Lower lobe of right lung (tissue), 2 donors: ENCODE data around the gene NLRP6. TPM values are rescaled to one million over a fixed set of nuclear protein-coding genes. Genes with fewer than 3 reads are reported as not detected.
"Not testable (repeated sequence)": the region's sequence is repeated elsewhere in the genome, so short reads cannot be mapped to it uniquely, and the experiment has no call there.

ENCODE experiments used
- ATAC-seq, 2 donors: fragments of 200-7000 bp; cut with Tn5 transposase; one replicate each; pipeline ENCODE4 v1.9.1; 2020 to 2022; ENCODE audit warnings: mild to moderate bottlenecking in 2 of 2, moderate library complexity in 2 of 2
- DNase-seq: peaks from one replicate; pipeline ENCODE4 v3.0.0-alpha.2; 2020
- H3K27ac ChIP-seq: fragments of 200-600 bp; one replicate; pipeline ENCODE4 v1.8.0; 2022
- H3K27me3 ChIP-seq: fragments of 200-600 bp; one replicate; pipeline ENCODE4 v1.8.0; 2022; ENCODE audit warnings: low read depth
- H3K36me3 ChIP-seq: fragments of 200-600 bp; one replicate; pipeline ENCODE4 v1.8.0; 2022; ENCODE audit warnings: mild to moderate bottlenecking
- H3K4me1 ChIP-seq: fragments of 200-600 bp; one replicate; pipeline ENCODE4 v1.8.0; 2022
- H3K4me3 ChIP-seq: fragments of 200-600 bp; one replicate; pipeline ENCODE4 v1.8.0; 2022; ENCODE audit warnings: mild to moderate bottlenecking
- H3K9me3 ChIP-seq: fragments of 200-600 bp; one replicate; pipeline ENCODE4 v1.8.0; 2022
- CTCF ChIP-seq: fragments of 200-600 bp; IDR thresholded peaks from one replicate; pipeline ENCODE4 v1.8.0; 2022; ENCODE audit warnings: antibody characterized with exemption, mild to moderate bottlenecking
- intact Hi-C: fragments of 100-400 bp; cut with DNase I; formaldehyde crosslinking; loops from one replicate; pipeline ENCODE4 v1.11.0; 2022
- total RNA-seq: library from RNA; stranded (reverse); fragmentation: NEBNext Ultra II Directional; extraction: Animal tissue kit (Norgen Biotek cat#: 25700); gene quantifications from one replicate; pipeline ENCODE4 v1.2.1, GENCODE V29; 2021
- donor health status: DM: no; HTN: yes; CAD: no; lungs with severe emphysema.

NLRP6 gene
- total RNA-seq, 1 donor from 2014 or later = 1.3 TPM

DNA sequence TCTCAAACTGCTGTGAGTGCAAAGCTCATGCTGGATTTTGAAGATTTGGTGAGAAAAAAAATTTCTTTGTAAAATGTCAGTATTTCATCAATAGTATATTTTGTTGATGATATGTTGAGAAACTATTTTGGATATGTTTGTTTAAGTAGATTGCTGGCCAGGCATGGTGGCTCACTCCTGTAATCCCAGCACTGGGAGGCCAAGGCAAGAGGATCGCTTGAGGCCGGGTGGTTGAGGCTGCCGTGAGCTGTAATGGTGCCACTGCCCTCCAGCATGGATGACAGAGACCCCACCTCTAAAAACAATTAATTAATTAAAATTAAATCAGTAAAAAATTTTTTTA lies 49.3 kb downstream of the NLRP6 start:
- intact Hi-C loops = no loop called here
- Histone ChIP-seq H3K4me1 (peaks cover 41% of the 10 kb centered on the region), H3K36me3 (no peaks in the 10 kb centered on the region), H3K27me3 (no peaks in the 10 kb centered on the region), H3K4me3 (peak overlapping the region; percentile 28), H3K27ac (peak overlapping the region; percentile 95), H3K9me3 (no peaks in the 10 kb centered on the region)
- ATAC-seq = no peak
- DNase-seq = no peak
- TF ChIP-seq CTCF = no peak

DNA sequence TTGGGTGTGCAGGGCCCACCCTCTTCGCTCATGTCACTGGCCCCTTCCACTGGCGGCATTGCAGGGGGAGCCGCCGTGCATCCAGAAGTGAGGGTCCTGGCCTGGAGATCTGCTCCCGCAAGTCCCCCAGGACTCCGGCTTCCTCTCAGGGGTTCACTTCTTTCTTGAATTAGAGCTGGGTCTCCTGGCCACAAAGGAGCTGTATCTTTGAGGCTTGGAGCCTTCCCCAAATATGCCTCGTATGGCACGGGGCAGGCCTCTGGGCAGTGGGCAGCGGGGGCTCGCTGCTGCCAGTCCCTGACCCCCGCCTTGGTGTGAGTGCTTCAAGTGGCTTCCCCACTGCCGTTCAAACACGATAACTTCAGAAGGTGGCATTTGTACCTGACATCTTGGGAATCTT lies 49.8 kb downstream of the NLRP6 start:
- Histone ChIP-seq H3K36me3 (no peaks in the 10 kb centered on the region), H3K4me3 (no peak overlapping the region), H3K9me3 (no peaks in the 10 kb centered on the region), H3K27me3 (no peaks in the 10 kb centered on the region), H3K27ac (peak overlapping the region; percentile 95), H3K4me1 (peaks cover 41% of the 10 kb centered on the region)
- intact Hi-C loops = no loop called here
- no peak for TF ChIP-seq CTCF
- DNase-seq = no peak
- no peak for ATAC-seq

- H3K4me1 ChIP-seq = peaks cover 41% of the 10 kb centered on the region
- H3K4me3 ChIP-seq, H3K36me3 ChIP-seq, H3K27ac ChIP-seq, ATAC-seq, intact Hi-C loops, H3K27me3 ChIP-seq, H3K9me3 ChIP-seq, DNase-seq: not testable (repeated sequence)
Measured at GRCh38 chr11:328516-329100, 50.4 kb downstream of the NLRP6 start.

GRCh38 chr11:329886-330253 lies 51.7 kb downstream of the NLRP6 start:
- no peaks in the 10 kb centered on the region for H3K27me3 ChIP-seq
- no peaks in the 10 kb centered on the region for H3K9me3 ChIP-seq
- TF ChIP-seq CTCF = no peak
- H3K27ac ChIP-seq = no peak overlapping the region
- peaks cover 31% of the 10 kb centered on the region for H3K4me1 ChIP-seq
- DNase-seq (no peak), ATAC-seq (no peak)
- H3K4me3 ChIP-seq = no peak overlapping the region
- intact Hi-C loops = no loop called here
- no peaks in the 10 kb centered on the region for H3K36me3 ChIP-seq

DNA sequence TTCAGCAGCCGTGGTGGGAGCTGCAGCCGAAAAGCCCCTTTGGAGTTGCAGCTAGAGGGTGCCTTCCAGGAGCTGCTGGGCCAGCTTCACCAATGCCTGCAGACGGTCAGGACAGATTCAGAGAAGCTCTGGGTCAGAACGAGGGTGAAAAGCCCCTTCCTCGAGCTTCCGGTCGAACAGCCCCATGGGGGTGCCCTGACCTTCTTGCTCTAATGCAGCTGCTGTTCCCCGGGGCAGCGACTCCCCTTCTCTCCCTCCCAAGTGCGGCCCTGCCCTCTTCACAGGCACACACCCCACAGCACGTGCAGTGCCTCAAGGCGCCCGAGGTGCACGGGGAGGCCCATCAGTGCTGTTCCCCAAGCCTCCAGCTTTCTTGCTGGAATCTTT lies 52.1 kb downstream of the NLRP6 start:
- no peaks in the 10 kb centered on the region for H3K36me3 ChIP-seq
- H3K4me3 ChIP-seq = no peak overlapping the region
- DNase-seq (no peak), ATAC-seq (no peak)
- no peaks in the 10 kb centered on the region for H3K9me3 ChIP-seq
- H3K27me3 ChIP-seq = no peaks in the 10 kb centered on the region
- no peak for TF ChIP-seq CTCF
- H3K27ac ChIP-seq = no peak overlapping the region
- H3K4me1 ChIP-seq = peaks cover 29% of the 10 kb centered on the region
- intact Hi-C loops = no loop called here

DNA sequence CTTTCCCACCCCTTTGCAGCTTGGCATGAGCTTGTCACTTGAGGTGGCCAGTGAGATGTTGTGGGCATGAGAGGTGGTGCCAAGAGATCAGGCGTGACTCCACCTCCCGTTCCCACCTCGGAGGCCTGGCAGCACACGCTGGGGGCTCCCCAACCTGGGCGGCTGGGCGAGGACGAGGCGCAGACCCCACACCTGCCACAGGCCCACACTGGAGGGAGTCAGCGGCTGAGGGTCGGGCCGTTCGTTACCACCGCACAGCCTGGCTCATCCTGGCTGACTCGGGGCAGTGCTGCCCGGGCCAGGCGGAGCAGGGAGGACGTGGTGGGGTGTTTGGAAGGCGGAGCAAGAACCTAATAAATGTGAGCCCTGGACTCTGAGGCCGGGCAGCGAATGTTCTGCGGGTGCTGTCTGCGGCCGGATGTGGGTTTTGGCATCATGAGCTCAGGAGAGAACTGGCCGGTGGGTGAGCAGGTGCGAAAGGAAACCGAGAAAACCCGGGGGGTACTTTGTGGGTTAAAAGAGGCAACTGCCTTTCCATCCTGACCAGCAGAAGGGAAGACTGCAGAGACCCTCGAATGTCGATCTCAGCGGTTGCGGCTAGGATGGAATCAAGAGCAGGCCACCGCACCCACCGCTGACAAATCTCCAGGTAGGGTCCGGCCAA lies 52.6 kb downstream of the NLRP6 start:
- ATAC-seq (no peak), DNase-seq (no peak)
- Histone ChIP-seq H3K27ac (no peak overlapping the region), H3K4me3 (no peak overlapping the region), H3K36me3 (no peaks in the 10 kb centered on the region), H3K4me1 (peaks cover 29% of the 10 kb centered on the region), H3K27me3 (no peaks in the 10 kb centered on the region), H3K9me3 (no peaks in the 10 kb centered on the region)
- no peak for TF ChIP-seq CTCF
- intact Hi-C loops = no loop called here
